Dedifferentiated amniotic fluid mesenchymal stem cell (primary cell): ENCODE data around the gene HBG2.
"Not testable (repeated sequence)": the region's sequence is repeated elsewhere in the genome, so short reads cannot be mapped to it uniquely, and the experiment has no call there.

Experiments
- DNase-seq: peaks from one replicate; pipeline ENCODE4 v3.0.0-alpha.2; 2016; ENCODE audit errors: extremely low spot score

The HBG2 gene

GRCh38 chr11:5281596-5281995, 27.0 kb upstream of the HBG2 start:
- DNase-seq, result no peak

- peak; percentile 97 for DNase-seq
These were observed 26.1 kb upstream of the HBG2 start for GRCh38 chr11:5280582-5281102.

GRCh38 chr11:5279471-5280090, 25.0 kb upstream of the HBG2 start:
- no peak for DNase-seq

DNA sequence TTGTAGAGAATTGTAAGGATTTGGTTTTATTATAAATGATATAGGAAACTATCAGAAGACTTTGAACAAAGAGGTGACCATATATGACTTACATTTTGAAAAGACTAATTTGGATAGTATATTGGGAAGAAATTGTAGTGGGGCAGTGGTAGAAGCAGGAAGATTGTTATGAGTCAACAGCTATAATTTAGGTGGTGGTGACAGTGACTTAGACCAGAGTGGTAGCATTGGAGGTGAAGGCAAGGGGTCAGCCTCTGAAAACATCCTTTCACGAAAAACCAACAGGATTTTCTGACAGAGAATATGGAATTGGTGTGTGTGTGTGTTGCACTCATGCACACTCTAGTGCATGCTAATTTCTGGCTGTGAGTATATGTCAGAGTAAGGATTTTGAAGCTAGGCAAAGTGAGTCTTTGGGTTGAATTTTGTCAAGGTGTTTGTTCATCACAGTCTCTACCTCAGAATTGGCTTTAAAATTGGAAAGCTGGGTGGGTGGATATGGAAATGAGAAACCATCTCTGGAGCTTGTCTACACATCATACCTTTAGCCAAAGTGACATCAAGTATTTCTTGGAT, 23.3 kb upstream of the HBG2 start:
- DNase-seq, result no peak

- DNase-seq, result no peak
These were observed 22.1 kb upstream of the HBG2 start for GRCh38 chr11:5276697-5277096.

DNA sequence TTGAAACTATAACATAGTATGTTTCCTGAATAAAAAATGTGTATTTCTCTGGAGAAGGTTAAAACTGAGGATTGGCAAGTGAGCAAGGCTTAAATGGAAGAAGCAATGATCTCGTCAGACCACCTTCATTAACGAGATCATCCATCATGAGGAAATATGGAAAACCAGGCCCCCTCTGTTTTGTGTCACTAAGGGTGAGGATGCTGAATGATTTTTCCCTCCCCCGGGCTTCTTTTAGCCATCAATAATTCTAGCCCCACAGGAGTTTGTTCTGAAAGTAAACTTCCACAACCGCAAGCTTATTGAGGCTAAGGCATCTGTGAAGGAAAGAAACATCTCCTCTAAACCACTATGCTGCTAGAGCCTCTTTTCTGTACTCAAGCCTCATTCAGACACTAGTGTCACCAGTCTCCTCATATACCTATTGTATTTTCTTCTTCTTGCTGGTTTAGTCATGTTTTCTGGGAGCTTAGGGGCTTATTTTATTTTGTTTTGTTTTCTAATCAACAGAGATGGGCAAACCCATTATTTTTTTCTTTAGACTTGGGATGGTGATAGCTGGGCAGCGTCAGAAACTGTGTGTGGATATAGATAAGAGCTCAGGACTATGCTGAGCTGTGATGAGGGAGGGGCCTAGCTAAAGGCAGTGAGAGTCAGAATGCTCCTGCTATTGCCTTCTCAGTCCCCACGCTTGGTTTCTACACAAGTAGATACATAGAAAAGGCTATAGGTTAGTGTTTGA, 21.0 kb upstream of the HBG2 start:
- DNase-seq, result no peak

- no peak for DNase-seq
These were observed 19.8 kb upstream of the HBG2 start for GRCh38 chr11:5274395-5274794.

DNA sequence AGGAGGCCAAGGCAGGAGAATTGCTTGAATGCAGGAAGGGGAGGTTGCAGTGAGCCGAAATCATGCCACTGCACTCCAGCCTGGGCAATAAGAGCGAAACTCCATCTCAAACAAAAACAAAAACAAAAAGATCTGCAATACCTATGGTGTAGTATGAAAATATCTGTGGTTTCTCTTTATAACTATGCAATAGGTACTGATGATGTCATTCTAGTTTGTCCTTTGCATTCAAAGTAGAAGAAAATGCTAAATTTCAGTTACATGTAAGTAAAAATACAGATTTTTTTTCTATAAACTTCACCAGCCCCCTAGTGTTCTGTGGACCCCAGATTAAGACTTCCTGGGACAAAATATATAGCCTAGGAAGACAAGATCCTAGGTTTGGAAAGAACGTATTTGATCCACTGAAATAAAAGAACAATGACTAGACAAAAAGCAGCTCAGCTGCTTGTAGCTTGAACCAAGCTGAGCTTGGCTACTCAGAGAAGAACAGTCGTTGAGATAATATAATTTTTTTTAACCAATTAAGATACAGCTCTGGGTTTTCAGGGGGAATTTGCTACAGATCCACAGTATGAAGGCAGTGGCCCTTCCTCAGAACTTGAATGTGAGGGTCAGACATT, 17.9 kb upstream of the HBG2 start:
- DNase-seq, result no peak

- DNase-seq, result no peak
These were observed 15.2 kb upstream of the HBG2 start, which contains the start of gene HBE1 for GRCh38 chr11:5269715-5270147. Gene HBE1 (minus strand): TSS chr11:5269945. CDS start chr11:5269890, 55 bp downstream.

DNA sequence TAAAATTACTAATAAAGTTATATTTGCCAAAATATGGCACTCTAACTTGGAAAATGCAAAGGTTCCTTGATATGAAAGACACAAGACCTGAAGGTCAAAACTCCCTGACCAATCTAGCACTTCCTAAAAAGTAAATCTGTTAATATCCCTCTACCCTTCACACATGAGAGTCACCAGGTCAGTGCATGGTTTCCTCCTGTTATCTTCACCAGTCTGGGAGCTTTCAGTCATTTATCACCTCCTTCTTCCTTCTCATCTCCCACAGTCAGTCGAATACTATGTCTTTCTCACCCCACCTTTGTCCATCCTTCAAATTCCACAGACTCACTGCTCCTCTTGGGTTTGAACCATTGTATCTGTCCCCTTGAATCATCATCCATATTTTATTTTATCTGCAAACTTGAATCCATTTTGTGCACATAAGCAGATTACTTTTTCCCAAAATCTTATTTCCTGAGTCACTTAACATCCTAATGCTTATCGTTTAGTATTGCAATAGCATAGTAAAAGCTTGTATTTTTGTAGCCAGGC, 12.5 kb upstream of the HBG2 start:
- DNase-seq, result no peak

DNA sequence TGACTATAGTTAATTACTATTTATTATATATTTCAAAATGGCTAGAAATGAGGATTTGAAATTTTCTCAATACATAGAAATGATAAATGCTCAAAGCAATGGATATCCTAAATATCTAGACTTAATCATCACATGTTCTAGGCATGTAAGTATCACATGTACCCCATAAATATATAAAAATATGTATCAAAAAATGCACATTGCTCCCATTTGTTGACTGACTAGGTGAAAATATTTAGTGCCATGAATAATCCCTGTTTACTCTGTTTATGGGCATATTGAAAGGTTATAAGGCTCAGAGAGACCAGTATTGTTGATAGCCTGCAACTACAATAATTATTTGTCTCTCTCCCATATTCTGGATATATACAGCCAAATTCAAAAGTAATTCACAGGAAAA, 12.0 kb upstream of the HBG2 start:
- no peak for DNase-seq

DNA sequence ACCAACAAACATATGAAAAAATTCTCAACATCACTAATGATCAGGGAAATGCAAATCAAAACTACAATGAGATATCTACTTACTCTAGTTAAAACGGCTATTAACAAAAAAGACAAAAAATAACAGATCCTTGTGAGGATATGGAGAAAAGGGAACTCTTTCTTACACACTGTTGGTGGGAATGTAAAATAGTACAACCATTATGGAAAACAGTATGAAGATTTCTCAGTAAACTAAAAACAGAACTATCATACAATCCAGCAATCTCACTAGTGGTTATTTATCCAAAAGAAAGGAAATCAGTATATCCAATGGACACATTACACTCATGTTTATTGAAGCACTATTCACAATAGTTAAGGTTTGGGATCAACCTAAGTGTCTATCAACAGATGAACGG, 11.3 kb upstream of the HBG2 start:
- DNase-seq, result no peak

GRCh38 chr11:5258543-5259262, 4.1 kb upstream of the HBG2 start:
- DNase-seq, result no peak

DNA sequence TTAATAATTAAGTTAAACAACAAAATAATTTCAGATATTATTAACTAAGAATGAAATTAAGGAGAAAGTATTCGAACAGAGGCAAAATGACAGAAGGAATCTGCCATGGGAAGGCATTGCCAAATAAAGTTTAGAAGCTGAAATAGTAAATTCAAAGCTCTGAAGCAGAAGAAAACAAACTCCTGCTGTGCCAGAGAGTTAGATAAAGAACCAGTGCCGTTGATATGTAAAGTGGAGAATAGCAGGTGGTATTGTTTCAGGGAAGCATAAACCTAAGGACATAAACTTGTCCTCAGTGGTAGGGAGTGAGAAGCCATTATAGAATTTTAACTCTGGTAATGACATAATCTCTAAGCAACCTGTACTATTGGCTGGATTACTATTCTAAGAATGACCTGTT, 2.7 kb upstream of the HBG2 start:
- no peak for DNase-seq

GRCh38 chr11:5254023-5254422, 558 bp downstream of the HBG2 start:
- DNase-seq, result not testable (repeated sequence)

GRCh38 chr11:5253440-5253839, 1.1 kb downstream of the HBG2 start:
- not testable (repeated sequence) for DNase-seq

DNA sequence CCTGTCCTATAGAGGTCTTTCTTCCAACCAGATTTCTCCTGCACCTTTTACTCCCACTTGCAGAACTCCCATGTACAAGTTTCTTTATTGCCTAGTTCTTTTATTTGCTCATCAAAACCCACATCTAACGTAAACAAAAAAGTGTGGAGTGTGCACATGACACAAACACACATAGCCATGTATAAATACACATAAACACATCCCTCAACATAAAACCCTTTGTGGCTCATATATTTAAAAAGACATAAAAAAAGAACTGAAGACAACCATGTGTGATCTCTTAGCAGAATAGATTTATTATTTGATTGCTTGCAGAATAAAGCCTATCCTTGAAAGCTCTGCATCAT, 1.7 kb downstream of the HBG2 start:
- DNase-seq, result no peak

GRCh38 chr11:5252192-5252918, 2.2 kb downstream of the HBG2 start:
- DNase-seq, result no peak

- DNase-seq, result no peak
These were observed 2.8 kb downstream of the HBG2 start for GRCh38 chr11:5251746-5252145.

GRCh38 chr11:5250543-5251204, 3.9 kb downstream of the HBG2 start:
- no peak for DNase-seq
